GM12891 (cell line): ENCODE data around the gene C6orf15. TPM values are rescaled to one million over a fixed set of nuclear protein-coding genes. Genes with fewer than 3 reads are reported as not detected.

Experiments used
- DNase-seq: peaks from one replicate; pipeline ENCODE4 v3.0.0; 2011; ENCODE audit warnings: low spot score; ENCODE audit not compliant: insufficient read length
- FAIRE-seq: peaks from 2 replicates; lab custom pipeline; 2011; peaks lifted over from hg19 to GRCh38; lab: Jason Lieb, UNC
- PAX5 ChIP-seq: IDR thresholded peaks from 2 replicates; pipeline ENCODE4 v1.6.1; 2011; ENCODE audit warnings: low read length, moderate library complexity, mild to moderate bottlenecking; ENCODE audit not compliant: insufficient read depth, severe bottlenecking
- POLR2A ChIP-seq: IDR thresholded peaks from 2 replicates; pipeline ENCODE4 v1.6.1; 2011; ENCODE audit warnings: low read depth, low read length, control low read depth
- POLR2AphosphoS5 ChIP-seq: IDR thresholded peaks from 2 replicates; pipeline ENCODE4 v1.6.1; 2011; ENCODE audit warnings: low read depth, low read length, control low read depth
- POU2F2 ChIP-seq: IDR thresholded peaks from 2 replicates; pipeline ENCODE4 v1.6.1; 2011; ENCODE audit warnings: low read depth, mild to moderate bottlenecking, control low read depth, low read length, moderate library complexity
- SPI1 ChIP-seq: IDR thresholded peaks from 2 replicates; pipeline ENCODE4 v1.6.1; 2011; ENCODE audit warnings: low read depth, low read length, control low read depth
- TAF1 ChIP-seq: IDR thresholded peaks from 2 replicates; pipeline ENCODE4 v1.6.1; 2011; ENCODE audit warnings: low read depth, low read length, control low read depth
- polyA plus RNA-seq: library from polyadenylated mRNA; unstranded; fragments of >200 nt; gene quantifications from one replicate; pipeline ENCODE4 v1.2.1, GENCODE V29; 2012; ENCODE audit warnings: low read depth, missing spikeins, inconsistent platforms; ENCODE audit not compliant: missing spikeins

Gene C6orf15
- polyA plus RNA-seq: not detected

GRCh38 chr6:31112478-31112877, at the start of gene C6orf15:
TSS of gene C6orf15 (minus strand) at chr6:31112575. CDS start at chr6:31112555, 20 bp downstream.
- DNase-seq: no peak
- no peak for FAIRE-seq
- TF ChIP-seq POLR2AphosphoS5 (no peak), TAF1 (no peak), PAX5 (no peak), SPI1 (no peak), POU2F2 (no peak), POLR2A (no peak)

GRCh38 chr6:31161216-31162126, 49.1 kb upstream of the C6orf15 start:
- DNase-seq (no peak), FAIRE-seq (no peak)
- no peak for TF ChIP-seq POLR2A
- no peak for TF ChIP-seq POU2F2
- no peak for TF ChIP-seq PAX5
- no peak for TF ChIP-seq SPI1
- no peak for TF ChIP-seq TAF1

GRCh38 chr6:31158863-31159855, 46.8 kb upstream of the C6orf15 start:
- DNase-seq: no peak
- FAIRE-seq: peak; percentile 20
- peak; percentile 31; the same call in 1 of the 2 replicates for TF ChIP-seq POLR2A
- no peak for TF ChIP-seq TAF1

GRCh38 chr6:31158140-31158862, 45.9 kb upstream of the C6orf15 start, which contains the start of gene TCF19:
TSS of gene TCF19 (plus strand) at chr6:31158589. CDS start at chr6:31159470, 881 bp downstream.
- TF ChIP-seq POLR2A (no peak), TAF1 (0 out of 2 replicates have a peak, but pooled peaks have one; percentile 38), PAX5 (no peak), POU2F2 (no peak; the same call in 1 of the 2 replicates), POLR2AphosphoS5 (peak; percentile 57; the same call in 1 of the 2 replicates), SPI1 (0 out of 2 replicates have a peak, but pooled peaks have one; percentile 7)
- peak; percentile 98 for FAIRE-seq
- peak; percentile 99 for DNase-seq

GRCh38 chr6:31157513-31158139, 45.3 kb upstream of the C6orf15 start, which contains the start of gene CCHCR1:
TSS of gene CCHCR1 (minus strand) at chr6:31157802. CDS start at chr6:31157600, 202 bp downstream.
- TF ChIP-seq PAX5: no peak
- no peak for TF ChIP-seq SPI1
- TF ChIP-seq POLR2A: no peak
- TF ChIP-seq POU2F2: no peak
- TF ChIP-seq POLR2AphosphoS5: no peak
- TF ChIP-seq TAF1: no peak
- DNase-seq (no peak), FAIRE-seq (no peak)

- FAIRE-seq (no peak), DNase-seq (no peak)
- TF ChIP-seq POU2F2 (no peak), PAX5 (no peak), TAF1 (no peak), SPI1 (no peak), POLR2AphosphoS5 (no peak), POLR2A (no peak)
Measured at GRCh38 chr6:31156641-31157040, 44.3 kb upstream of the C6orf15 start.

- no peak for FAIRE-seq
- TF ChIP-seq POLR2A: no peak
- TF ChIP-seq POLR2AphosphoS5: no peak
- no peak for TF ChIP-seq TAF1
- no peak for TF ChIP-seq POU2F2
- TF ChIP-seq PAX5: no peak
- no peak for TF ChIP-seq SPI1
Measured at GRCh38 chr6:31154436-31154835, 42.1 kb upstream of the C6orf15 start.

GRCh38 chr6:31152781-31153180, 40.4 kb upstream of the C6orf15 start:
- no peak for TF ChIP-seq POU2F2
- no peak for TF ChIP-seq SPI1
- TF ChIP-seq TAF1: no peak
- TF ChIP-seq PAX5: no peak
- no peak for TF ChIP-seq POLR2AphosphoS5
- FAIRE-seq (no peak), DNase-seq (no peak)

More at GRCh38 chr6:31154436-31154835, 42.1 kb upstream of the C6orf15 start:
- no peak for DNase-seq
